ENCODE measurements around the gene TRAPPC1. TPM values are rescaled to one million over a fixed set of nuclear protein-coding genes. Genes with fewer than 3 reads are reported as not detected.

Gene TRAPPC1
- total and polyA plus RNA-seq, 2 of the 4 experiments (the other 2 are of a cell fraction) = 50.4 to 303 TPM

- H2AK5ac ChIP-seq (ENCODE audit: low read depth, low read length) = no peak overlapping the region
- H3K14ac ChIP-seq (replicated peaks; ENCODE audit: low read depth, low read length) = no peak overlapping the region
- no peak overlapping the region for H4K91ac ChIP-seq (ENCODE audit: insufficient read depth, low read depth, low read length)
- no peak for TF ChIP-seq CTCF (conservative IDR thresholded peaks at IDR 0.05; ENCODE audit: low read depth, low read length)
- no peak for TF ChIP-seq RAD21 (IDR thresholded peaks at IDR 0.05; ENCODE audit: low read length)
- TF ChIP-seq RCOR1 (IDR thresholded peaks at IDR 0.05; ENCODE audit: insufficient replicate concordance, low read length) = no peak
- no peak for TF ChIP-seq FOS (IDR thresholded peaks at IDR 0.05; ENCODE audit: low read depth, low read length)
- TF ChIP-seq USF2 (IDR thresholded peaks at IDR 0.05; ENCODE audit: low read depth, low read length) = no peak
- no peak for TF ChIP-seq SMC3 (IDR thresholded peaks at IDR 0.05; ENCODE audit: low read depth, low read length)
- no peak for TF ChIP-seq POLR2A (IDR thresholded peaks at IDR 0.05; ENCODE audit: low read depth, low read length)
- TF ChIP-seq RFX5 (IDR thresholded peaks at IDR 0.05; ENCODE audit: low read depth, low read length) = no peak
- no peak for TF ChIP-seq ELK1 (IDR thresholded peaks at IDR 0.05; ENCODE audit: borderline replicate concordance, low read depth, low read length)
- TF ChIP-seq MAZ (IDR thresholded peaks at IDR 0.05; ENCODE audit: borderline replicate concordance, low read depth, low read length) = no peak
- TF ChIP-seq MAFK (IDR thresholded peaks at IDR 0.05; ENCODE audit: low read depth, low read length) = no peak
- TF ChIP-seq CEBPB (IDR thresholded peaks at IDR 0.05; ENCODE audit: low read depth, low read length) = no peak
- TF ChIP-seq BHLHE40 (IDR thresholded peaks at IDR 0.05; ENCODE audit: low read depth, low read length) = no peak
- no peak for TF ChIP-seq MXI1 (IDR thresholded peaks at IDR 0.05; ENCODE audit: borderline replicate concordance, low read depth, low read length)
- TF ChIP-seq CHD1 (IDR thresholded peaks at IDR 0.05; ENCODE audit: low read depth, low read length) = no peak
- H3K9ac ChIP-seq (ENCODE audit: low read depth, low read length) = no peak overlapping the region
- no TSS peak for BruUV-seq (replicated peaks)
- no peak overlapping the region for H2BK5ac ChIP-seq (ENCODE audit: low read depth, low read length, poor library complexity, severe bottlenecking)
- H3K9me3 ChIP-seq (ENCODE audit: control insufficient read depth, insufficient read depth, low read length) = no peaks in the 10 kb centered on the region
- peaks cover 2% of the 10 kb centered on the region; the same call in 1 of the 2 replicates for H4K20me1 ChIP-seq (ENCODE audit: insufficient read depth, low read length)
- no peak overlapping the region for H3K4ac ChIP-seq (ENCODE audit: low read depth, low read length)
- H3K4me2 ChIP-seq (ENCODE audit: low read depth, low read length) = no peak overlapping the region
- H3K56ac ChIP-seq (ENCODE audit: extremely low read depth, insufficient read depth, low read length) = no peak overlapping the region
- no peak overlapping the region for H3K23ac ChIP-seq (ENCODE audit: low read depth, low read length)
- in situ Hi-C loops (cut with MboI; ENCODE audit: low sequenced_read_pairs) (loop anchor here (5.0 to 10.0 kb wide), 2 partner anchors 76 to 134 kb away; no protein-coding TSS in a partner anchor), intact Hi-C loops (cut with micrococcal nuclease) (no loop called here), dilution Hi-C loops (cut with HindIII; ENCODE audit: low sequenced_read_pairs, unreplicated experiment) (no loop called here)
- H2BK15ac ChIP-seq (ENCODE audit: low read depth, low read length) = no peak overlapping the region
- H2AFZ ChIP-seq (replicated peaks; ENCODE audit: low read length, poor library complexity) = no peak overlapping the region
- no peak overlapping the region for H3K4me3 ChIP-seq (ENCODE audit: insufficient read depth, low read depth, low read length)
- no peak overlapping the region for H3K18ac ChIP-seq (ENCODE audit: low read depth, low read length)
- H3K9me1 ChIP-seq (ENCODE audit: insufficient read depth, low read length) = no peaks in the 10 kb centered on the region
- POLR2A ChIA-PET (ENCODE audit: unreplicated experiment) = no interaction called here
- H4K5ac ChIP-seq (ENCODE audit: low read depth, low read length) = no peak overlapping the region
- no peaks in the 10 kb centered on the region for H3K79me1 ChIP-seq (ENCODE audit: low read depth in 1 of 2, low read length in 2 of 2)
- H4K8ac ChIP-seq (ENCODE audit: low read depth in 2 of 2, low read length in 2 of 2) = no peak overlapping the region
- H3K27me3 ChIP-seq (ENCODE audit: control insufficient read depth, insufficient read depth, low read length) = no peaks in the 10 kb centered on the region
- no peak overlapping the region for H3K27ac ChIP-seq (ENCODE audit: insufficient read depth, low read length)
- peaks cover 59% of the 10 kb centered on the region for H3K36me3 ChIP-seq (ENCODE audit: control insufficient read depth, insufficient read depth, low read length)
- H2BK120ac ChIP-seq (ENCODE audit: low read depth, low read length) = no peak overlapping the region
- ATAC-seq (ENCODE audit: low read depth) (no peak), DNase-seq (no peak)
- H2AK9ac ChIP-seq (replicated peaks; ENCODE audit: low read depth, low read length, poor library complexity) = no peak overlapping the region
- CTCF ChIA-PET = interaction anchor here (1.2 to 1.3 kb wide), 2 partner anchors 10 to 72 kb away, joined by 3 to 4 read pairs; no protein-coding TSS in a partner anchor
- H2BK20ac ChIP-seq (ENCODE audit: low read depth, low read length) = no peak overlapping the region
- WGBS, 2 experiments (ENCODE audit: extremely low coverage in 2 of 2, insufficient read length in 1 of 2) = no CpG with 5 or more reads among the region's 9 CpGs
- peaks cover 3% of the 10 kb centered on the region for H3K4me1 ChIP-seq (ENCODE audit: control insufficient read depth, insufficient read depth, low read length)
Observed at GRCh38 chr17:7911116-7911515, 20.6 kb downstream of the TRAPPC1 start.

Data from IMR-90 (cell line).